GM12874 (cell line): ENCODE measurements around the gene DCST2.
A peak's percentile ranks its signal among the peaks of the same experiment; 100 is the strongest.

Source experiments
- CTCF ChIP-seq: IDR thresholded peaks from 2 replicates; pipeline ENCODE4 v1.5.1; 2011; ENCODE audit warnings: low read depth, mild to moderate bottlenecking, control low read depth, low read length, moderate library complexity; ENCODE audit not compliant: insufficient read depth

DCST2 gene

GRCh38 chr1:155050560-155051341 lies 17.2 kb upstream of the DCST2 start, which contains the start of gene ADAM15:
TSS of gene ADAM15 (plus strand) at chr1:155051316. CDS start at chr1:155051387, 71 bp downstream.
- TF ChIP-seq CTCF, result peak; percentile 98

- TF ChIP-seq CTCF, result no peak
Measured at GRCh38 chr1:155049651-155050559, 16.3 kb upstream of the DCST2 start.

- TF ChIP-seq CTCF, result no peak
Measured at GRCh38 chr1:155048449-155049334, 15.1 kb upstream of the DCST2 start.

GRCh38 chr1:155044812-155045657 lies 11.5 kb upstream of the DCST2 start:
- peak; percentile 66 for TF ChIP-seq CTCF

- TF ChIP-seq CTCF, result no peak
Measured at GRCh38 chr1:155044365-155044764, 10.8 kb upstream of the DCST2 start.

GRCh38 chr1:155043793-155044192 lies 10.2 kb upstream of the DCST2 start:
- no peak for TF ChIP-seq CTCF
